22Rv1 (cell line): ENCODE data around the gene ALAS1.

Experiments used
- ZFX ChIP-seq: fragments of 450-650 bp; IDR thresholded peaks from 2 replicates; pipeline ENCODE4 v1.6.1; 2017; ENCODE audit warnings: antibody characterized with exemption, borderline replicate concordance
- TF ChIP-seq, protein P1 (sequence below): fragments of 450-650 bp; IDR thresholded peaks from 2 replicates; pipeline ENCODE4 v1.5.1; 2017; ENCODE audit warnings: mild to moderate bottlenecking

DNA sequence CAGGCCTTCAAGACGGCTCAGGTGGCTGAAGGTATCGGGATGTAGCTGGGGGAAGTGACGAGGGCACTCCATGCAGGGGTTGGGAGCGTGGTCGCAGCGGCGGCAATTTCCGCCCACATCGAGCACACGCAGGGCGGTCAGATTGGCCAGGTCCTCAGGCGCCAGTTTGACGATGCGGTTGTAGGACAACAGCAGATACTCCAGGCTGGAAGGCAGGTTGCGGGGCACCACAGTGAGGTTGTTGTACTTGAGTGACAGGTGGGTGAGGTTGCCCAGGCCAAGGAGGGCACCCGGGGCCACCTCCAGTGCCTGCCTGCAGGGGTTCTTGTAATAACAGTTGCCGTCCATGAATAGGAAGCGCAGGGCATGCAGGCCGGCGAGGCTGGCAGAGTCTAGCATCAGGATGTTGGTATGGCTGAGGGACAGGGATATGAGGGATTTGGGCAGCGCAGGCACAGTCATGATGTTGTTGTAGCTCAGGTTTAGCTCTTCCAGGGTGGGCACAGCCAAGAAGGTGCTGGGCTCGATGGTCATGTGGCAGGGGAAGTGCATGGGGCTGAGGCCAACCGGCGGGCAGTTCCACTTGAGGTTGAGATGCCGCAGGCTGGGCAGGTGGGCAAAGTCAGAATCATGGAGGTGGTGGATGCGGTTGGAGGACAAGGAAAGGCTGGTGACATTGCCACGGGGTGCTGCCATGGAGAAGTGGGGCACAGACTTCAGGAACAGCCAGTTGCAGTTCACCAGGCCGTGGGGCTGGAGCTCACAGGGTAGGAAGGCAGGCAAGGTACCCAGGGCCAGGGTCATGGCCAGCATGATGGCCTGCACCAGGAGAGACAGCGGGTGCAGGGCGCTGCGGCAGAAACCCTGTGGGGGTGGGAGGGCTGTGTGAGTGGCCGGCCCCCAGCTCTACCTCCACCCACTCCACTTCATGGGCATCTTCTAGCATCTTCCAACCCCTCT is 25.8 kb downstream of the ALAS1 start:
- TF ChIP-seq, protein P1, sequence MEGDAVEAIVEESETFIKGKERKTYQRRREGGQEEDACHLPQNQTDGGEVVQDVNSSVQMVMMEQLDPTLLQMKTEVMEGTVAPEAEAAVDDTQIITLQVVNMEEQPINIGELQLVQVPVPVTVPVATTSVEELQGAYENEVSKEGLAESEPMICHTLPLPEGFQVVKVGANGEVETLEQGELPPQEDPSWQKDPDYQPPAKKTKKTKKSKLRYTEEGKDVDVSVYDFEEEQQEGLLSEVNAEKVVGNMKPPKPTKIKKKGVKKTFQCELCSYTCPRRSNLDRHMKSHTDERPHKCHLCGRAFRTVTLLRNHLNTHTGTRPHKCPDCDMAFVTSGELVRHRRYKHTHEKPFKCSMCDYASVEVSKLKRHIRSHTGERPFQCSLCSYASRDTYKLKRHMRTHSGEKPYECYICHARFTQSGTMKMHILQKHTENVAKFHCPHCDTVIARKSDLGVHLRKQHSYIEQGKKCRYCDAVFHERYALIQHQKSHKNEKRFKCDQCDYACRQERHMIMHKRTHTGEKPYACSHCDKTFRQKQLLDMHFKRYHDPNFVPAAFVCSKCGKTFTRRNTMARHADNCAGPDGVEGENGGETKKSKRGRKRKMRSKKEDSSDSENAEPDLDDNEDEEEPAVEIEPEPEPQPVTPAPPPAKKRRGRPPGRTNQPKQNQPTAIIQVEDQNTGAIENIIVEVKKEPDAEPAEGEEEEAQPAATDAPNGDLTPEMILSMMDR = no peak
- TF ChIP-seq ZFX = no peak
